HCT116 (cell line): ENCODE measurements around the gene WFDC5.

Experiments
- CBX3 ChIP-seq: IDR thresholded peaks from 2 replicates; pipeline ENCODE4 v1.6.1; 2012; ENCODE audit warnings: low read depth
- CEBPB ChIP-seq: IDR thresholded peaks from 2 replicates; pipeline ENCODE4 v1.6.1; 2012; ENCODE audit warnings: low read depth
- CTCF ChIP-seq, 3 experiments: fragments of 200-600 bp in 1 of 3; sonication (generic) in 1 of 3; IDR thresholded peaks in 2 of 3; conservative IDR thresholded peaks in 1 of 3; 2 replicates each; pipeline ENCODE4 v1.5.1; 2012 to 2017; ENCODE audit warnings: low read depth in 2 of 3, low read length in 2 of 3, antibody characterized with exemption in 1 of 3, borderline replicate concordance in 1 of 3, control low read depth in 1 of 3, mild to moderate bottlenecking in 1 of 3, mixed read lengths in 1 of 3, mixed run types in 1 of 3, moderate library complexity in 1 of 3; ENCODE audit not compliant: insufficient read depth in 1 of 3
- EZH2 ChIP-seq: fragments of 200-600 bp; sonication (generic); IDR thresholded peaks from 2 replicates; pipeline ENCODE4 v1.6.1; 2017; ENCODE audit warnings: antibody characterized with exemption, mixed run types
- EZH2phosphoT487 ChIP-seq: fragments of 200-600 bp; IDR thresholded peaks from 2 replicates; pipeline ENCODE4 v1.6.1; 2018; ENCODE audit warnings: antibody characterized with exemption, borderline replicate concordance
- JUND ChIP-seq: IDR thresholded peaks from 2 replicates; pipeline ENCODE4 v1.6.1; 2012
- MAX ChIP-seq: IDR thresholded peaks from 2 replicates; pipeline ENCODE4 v1.6.1; 2012
- POLR2A ChIP-seq: IDR thresholded peaks from 2 replicates; pipeline ENCODE4 v1.7.0; 2011; ENCODE audit warnings: borderline replicate concordance; ENCODE audit not compliant: insufficient read depth, insufficient read length; ENCODE audit errors: extremely low read depth
- POLR2AphosphoS5 ChIP-seq: IDR thresholded peaks from 2 replicates; pipeline ENCODE4 v1.6.1; 2011; ENCODE audit warnings: mild to moderate bottlenecking, low read depth, low read length, moderate library complexity
- SIN3A ChIP-seq: IDR thresholded peaks from 2 replicates; pipeline ENCODE4 v1.6.1; 2012; ENCODE audit warnings: low read depth
- SP1 ChIP-seq: IDR thresholded peaks from 2 replicates; pipeline ENCODE4 v1.6.1; 2012; ENCODE audit warnings: low read depth
- SRF ChIP-seq: IDR thresholded peaks from 2 replicates; pipeline ENCODE4 v1.6.1; 2012; ENCODE audit warnings: low read depth
- YY1 ChIP-seq: IDR thresholded peaks from 2 replicates; pipeline ENCODE4 v1.6.1; 2011; ENCODE audit warnings: low read length, low read depth, moderate library complexity, mild to moderate bottlenecking; ENCODE audit not compliant: insufficient replicate concordance; ENCODE audit errors: extremely low read depth
- ZNF274 ChIP-seq: fragments of 200-500 bp; sonication (Bioruptor generic); IDR thresholded peaks from 2 replicates; pipeline ENCODE4 v1.6.1; 2014; ENCODE audit warnings: mild to moderate bottlenecking, low read depth, low read length, inconsistent platforms

GRCh38 chr20:45060294-45060693, 54.7 kb downstream of the WFDC5 start:
- no peak for TF ChIP-seq CBX3
- no peak for TF ChIP-seq CTCF (IDR thresholded peaks at IDR 0.05 in 2 of 3, conservative IDR thresholded peaks at IDR 0.05 in 1 of 3; ENCODE audit: borderline replicate concordance in 1 of 3, insufficient read depth in 1 of 3, low read depth in 2 of 3, low read length in 2 of 3)
- no peak for TF ChIP-seq POLR2A
- TF ChIP-seq SP1 = no peak
- no peak for TF ChIP-seq SIN3A
- TF ChIP-seq YY1 = no peak
- no peak for TF ChIP-seq CEBPB
- TF ChIP-seq POLR2AphosphoS5 = no peak
- no peak for TF ChIP-seq MAX
- no peak for TF ChIP-seq ZNF274
- no peak for TF ChIP-seq EZH2phosphoT487
- TF ChIP-seq SRF = no peak
- no peak for TF ChIP-seq JUND
- TF ChIP-seq EZH2 = no peak
